ENCODE results near the gene SAP25. TPM values are rescaled to one million over a fixed set of nuclear protein-coding genes. Genes with fewer than 3 reads are reported as not detected.

SAP25 gene
- total RNA-seq, 2 experiments from 2014 or later = 52.0 to 53.4 TPM

DNA sequence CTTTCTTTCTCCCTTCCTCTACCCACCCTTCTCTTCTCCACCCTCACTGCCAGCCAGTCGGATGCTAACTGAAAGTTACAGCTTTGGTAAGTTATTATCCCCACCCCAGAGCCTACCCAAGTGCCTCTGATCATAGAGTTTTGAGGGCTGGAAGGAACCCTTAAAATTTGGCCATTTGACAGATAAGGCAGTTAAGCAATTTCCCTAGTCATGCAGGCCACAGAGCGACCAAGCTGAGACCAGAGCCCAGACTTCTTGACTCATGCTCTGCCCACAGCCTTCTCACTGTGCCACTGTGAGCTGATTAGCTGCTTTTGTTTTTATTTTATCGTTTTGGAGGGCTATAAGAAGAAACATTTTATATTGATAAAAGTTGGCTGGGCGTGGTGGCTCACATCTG, 17.2 kb downstream of the SAP25 start:
- ATAC-seq (ENCODE audit: poor library complexity) = no peak
- DNase-seq = no peak
- H3K27ac ChIP-seq (ENCODE audit: low read depth in 1 of 2, low read length in 2 of 2) = no peak overlapping the region
- H3K9me3 Mint-ChIP-seq = no peaks in the 10 kb centered on the region
- intact Hi-C loops (cut with DNase I, micrococcal nuclease) = no loop called here
- H3K27me3 ChIP-seq (ENCODE audit: control insufficient read depth in 1 of 2, insufficient read depth in 2 of 2, low read length in 2 of 2) = no peaks in the 10 kb centered on the region
- no peaks in the 10 kb centered on the region for H3K9me3 ChIP-seq (ENCODE audit: control insufficient read depth in 1 of 2, insufficient read depth in 1 of 2, low read length in 2 of 2)
- no peaks in the 10 kb centered on the region for H3K27me3 Mint-ChIP-seq
- H3K4me1 ChIP-seq (ENCODE audit: insufficient read depth, low read length) = peaks cover 12% of the 10 kb centered on the region
- no peak overlapping the region for H3K27ac Mint-ChIP-seq
- no peak overlapping the region for H3K4me3 Mint-ChIP-seq
- peaks cover 66% of the 10 kb centered on the region for H3K36me3 ChIP-seq (ENCODE audit: insufficient read depth, low read length)
- CTCF ChIA-PET = interaction anchor here (1.7 kb wide), 1 partner anchor 11 kb away, joined by 4 read pairs; no protein-coding TSS in a partner anchor
- no peak overlapping the region for H3K4me3 ChIP-seq (ENCODE audit: low read length)
- peaks cover 15% of the 10 kb centered on the region for H3K4me1 Mint-ChIP-seq (ENCODE audit: low read depth)
- TF ChIP-seq, protein P1, sequence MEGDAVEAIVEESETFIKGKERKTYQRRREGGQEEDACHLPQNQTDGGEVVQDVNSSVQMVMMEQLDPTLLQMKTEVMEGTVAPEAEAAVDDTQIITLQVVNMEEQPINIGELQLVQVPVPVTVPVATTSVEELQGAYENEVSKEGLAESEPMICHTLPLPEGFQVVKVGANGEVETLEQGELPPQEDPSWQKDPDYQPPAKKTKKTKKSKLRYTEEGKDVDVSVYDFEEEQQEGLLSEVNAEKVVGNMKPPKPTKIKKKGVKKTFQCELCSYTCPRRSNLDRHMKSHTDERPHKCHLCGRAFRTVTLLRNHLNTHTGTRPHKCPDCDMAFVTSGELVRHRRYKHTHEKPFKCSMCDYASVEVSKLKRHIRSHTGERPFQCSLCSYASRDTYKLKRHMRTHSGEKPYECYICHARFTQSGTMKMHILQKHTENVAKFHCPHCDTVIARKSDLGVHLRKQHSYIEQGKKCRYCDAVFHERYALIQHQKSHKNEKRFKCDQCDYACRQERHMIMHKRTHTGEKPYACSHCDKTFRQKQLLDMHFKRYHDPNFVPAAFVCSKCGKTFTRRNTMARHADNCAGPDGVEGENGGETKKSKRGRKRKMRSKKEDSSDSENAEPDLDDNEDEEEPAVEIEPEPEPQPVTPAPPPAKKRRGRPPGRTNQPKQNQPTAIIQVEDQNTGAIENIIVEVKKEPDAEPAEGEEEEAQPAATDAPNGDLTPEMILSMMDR (IDR thresholded peaks at IDR 0.05) = no peak
- H3K36me3 Mint-ChIP-seq (ENCODE audit: low read depth) = peaks cover 65% of the 10 kb centered on the region
- POLR2A ChIA-PET = interaction anchor here (0.9 kb wide), 1 partner anchor 18 kb away, joined by 3 read pairs; the partner anchor contains the start of gene AGFG2

DNA sequence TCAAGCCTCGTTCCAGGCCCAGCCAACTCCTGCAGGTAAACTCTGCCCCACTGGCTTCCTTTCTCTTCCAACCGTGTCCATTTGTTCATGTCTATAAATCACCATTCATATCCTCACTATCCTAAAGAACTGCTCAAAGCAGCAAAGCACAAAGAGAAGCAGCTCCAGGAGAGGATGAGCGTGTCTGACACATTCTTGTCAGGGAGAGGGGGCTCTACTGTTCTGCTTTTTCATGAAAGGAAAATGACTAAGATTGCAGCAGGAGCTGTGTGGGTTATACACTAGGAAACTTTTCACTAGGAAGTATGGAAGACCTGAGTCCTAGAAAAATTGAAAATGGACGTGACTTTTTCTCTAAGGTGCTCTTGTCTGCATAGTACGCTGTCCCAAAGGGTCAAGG, 18.0 kb downstream of the SAP25 start:
- peaks cover 70% of the 10 kb centered on the region for H3K36me3 ChIP-seq (ENCODE audit: insufficient read depth, low read length)
- intact Hi-C loops (cut with DNase I, micrococcal nuclease) = no loop called here

DNA sequence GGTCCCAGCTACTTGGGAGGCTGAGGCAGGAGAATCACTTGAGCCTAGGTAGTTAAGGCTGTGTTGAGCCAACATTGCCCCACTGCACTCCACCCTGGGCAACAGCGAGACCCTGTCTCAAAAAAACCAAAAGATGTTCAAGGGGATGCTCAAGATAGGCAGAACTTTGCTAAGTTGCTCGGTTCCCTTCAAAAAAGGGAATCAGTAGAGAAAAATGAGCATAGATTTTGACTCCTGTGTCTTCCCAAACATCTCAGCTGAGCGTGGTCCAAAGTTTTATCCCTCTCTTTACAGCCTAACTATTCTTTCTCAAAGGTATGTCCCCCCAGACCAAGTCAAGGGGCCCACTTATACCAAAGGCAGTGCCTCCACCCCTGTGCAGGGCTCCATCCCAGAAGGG, 20.7 kb downstream of the SAP25 start:
- Histone ChIP-seq H3K4me1 (ENCODE audit: insufficient read depth, low read length) (peaks cover 34% of the 10 kb centered on the region), H3K36me3 (ENCODE audit: insufficient read depth, low read length) (peaks cover 67% of the 10 kb centered on the region), H3K9me3 (ENCODE audit: control insufficient read depth in 1 of 2, insufficient read depth in 1 of 2, low read length in 2 of 2) (no peaks in the 10 kb centered on the region), H3K4me3 (ENCODE audit: low read length) (no peak overlapping the region), H3K27ac (ENCODE audit: low read depth in 1 of 2, low read length in 2 of 2) (no peak overlapping the region), H3K27me3 (ENCODE audit: control insufficient read depth in 1 of 2, insufficient read depth in 2 of 2, low read length in 2 of 2) (no peaks in the 10 kb centered on the region)
- Mint-ChIP-seq H3K36me3 (ENCODE audit: low read depth) (peaks cover 72% of the 10 kb centered on the region), H3K27ac (peak overlapping the region; percentile 33), H3K27me3 (no peaks in the 10 kb centered on the region), H3K4me3 (no peak overlapping the region), H3K9me3 (no peaks in the 10 kb centered on the region), H3K4me1 (ENCODE audit: low read depth) (peaks cover 30% of the 10 kb centered on the region)
- POLR2A ChIA-PET = no interaction called here
- CTCF ChIA-PET = no interaction called here
- TF ChIP-seq, protein P1 (IDR thresholded peaks at IDR 0.05) = no peak
- DNase-seq (no peak), ATAC-seq (ENCODE audit: poor library complexity) (no peak)
- intact Hi-C loops (cut with DNase I, micrococcal nuclease) = no loop called here

More for the DNA sequence above, 18.0 kb downstream of the SAP25 start:
- H3K4me1 ChIP-seq (ENCODE audit: insufficient read depth, low read length) = peaks cover 17% of the 10 kb centered on the region
- H3K4me1 Mint-ChIP-seq (ENCODE audit: low read depth) = peaks cover 16% of the 10 kb centered on the region
- TF ChIP-seq, protein P1 (IDR thresholded peaks at IDR 0.05) = no peak
- H3K9me3 Mint-ChIP-seq = no peaks in the 10 kb centered on the region
- H3K4me3 Mint-ChIP-seq = no peak overlapping the region
- peak overlapping the region; percentile 46 for H3K27ac Mint-ChIP-seq
- H3K4me3 ChIP-seq (ENCODE audit: low read length) = no peak overlapping the region
- ChIA-PET POLR2A (interaction anchor here (0.9 kb wide), 1 partner anchor 17 kb away, joined by 3 read pairs; the partner anchor contains the start of gene AGFG2), CTCF (interaction anchor here (1.2 to 1.7 kb wide), 2 partner anchors 10 to 13 kb away, joined by 3 to 4 read pairs; no protein-coding TSS in a partner anchor)
- ATAC-seq (ENCODE audit: poor library complexity) (no peak), DNase-seq (no peak)
- peaks cover 66% of the 10 kb centered on the region for H3K36me3 Mint-ChIP-seq (ENCODE audit: low read depth)
- no peak overlapping the region for H3K27ac ChIP-seq (ENCODE audit: low read depth in 1 of 2, low read length in 2 of 2)
- no peaks in the 10 kb centered on the region for H3K27me3 Mint-ChIP-seq
- H3K27me3 ChIP-seq (ENCODE audit: control insufficient read depth in 1 of 2, insufficient read depth in 2 of 2, low read length in 2 of 2) = no peaks in the 10 kb centered on the region
- H3K9me3 ChIP-seq (ENCODE audit: control insufficient read depth in 1 of 2, insufficient read depth in 1 of 2, low read length in 2 of 2) = no peaks in the 10 kb centered on the region

All from CD4-positive, alpha-beta T cell (primary cell).